Measurements from ENCODE around the gene TMCC2.

- no peak for TF ChIP-seq CTCF (IDR thresholded peaks at IDR 0.05; ENCODE audit: control extremely low read depth in 1 of 3, insufficient read depth in 1 of 3, low read depth in 1 of 3, low read length in 3 of 3)
- no peak for TF ChIP-seq HDAC2 (IDR thresholded peaks at IDR 0.05; ENCODE audit: borderline replicate concordance in 1 of 2, low read depth in 2 of 2, low read length in 2 of 2)
- no peak for TF ChIP-seq TAF1 (IDR thresholded peaks at IDR 0.05; ENCODE audit: low read depth, low read length)
- no peak for TF ChIP-seq YY1 (IDR thresholded peaks at IDR 0.05; ENCODE audit: low read depth, low read length)
- TF ChIP-seq CEBPB (IDR thresholded peaks at IDR 0.05; ENCODE audit: low read depth, low read length): no peak
- no peak for TF ChIP-seq JUND (IDR thresholded peaks at IDR 0.05; ENCODE audit: low read length)
- no peak for TF ChIP-seq POLR2A (IDR thresholded peaks at IDR 0.05; ENCODE audit: control extremely low read depth in 1 of 2, low read depth in 2 of 2, low read length in 2 of 2)
- TF ChIP-seq SAP30 (IDR thresholded peaks at IDR 0.05; ENCODE audit: insufficient read depth, insufficient replicate concordance, low read length): no peak
- no peak for TF ChIP-seq EP300 (IDR thresholded peaks at IDR 0.05; ENCODE audit: borderline replicate concordance in 1 of 2, low read depth in 2 of 2, low read length in 2 of 2)
- no peak for TF ChIP-seq NANOG (IDR thresholded peaks at IDR 0.05; ENCODE audit: insufficient read depth, low read depth, low read length, poor library complexity, severe bottlenecking)
Measured at GRCh38 chr1:205235951-205236350, 8.2 kb downstream of the TMCC2 start.

Data from H1 (cell line).